Heart right ventricle (tissue), 16 donors: ENCODE measurements around the gene RNASEH2A. TPM values are rescaled to one million over a fixed set of nuclear protein-coding genes. Genes with fewer than 3 reads are reported as not detected.

Experiments
- ATAC-seq, 8 donors: fragments of 200-7000 bp; cut with Tn5 transposase; one replicate each; pipeline ENCODE4 v1.9.1; 2020; ENCODE audit warnings: mild to moderate bottlenecking in 8 of 8, moderate library complexity in 8 of 8, moderate number of reproducible peaks in 1 of 8
- DNase-seq, 2 donors: peaks; one replicate each; pipeline ENCODE4 v3.0.0-alpha.2; 2020
- H3K27ac ChIP-seq, 10 donors: fragments of 200-600 bp; sonication (generic) in 2 of 10; one replicate each; pipeline versions ENCODE4 v1.5.0 to v1.8.0; 2020 to 2022; ENCODE audit warnings: mild to moderate bottlenecking in 3 of 10
- H3K27me3 ChIP-seq, 7 donors: fragments of 200-600 bp; one replicate each; pipeline ENCODE4 v1.8.0; 2021 to 2022; ENCODE audit warnings: mild to moderate bottlenecking in 2 of 7
- H3K36me3 ChIP-seq, 9 donors: fragments of 200-600 bp; sonication (generic) in 1 of 9; one replicate each; pipeline versions ENCODE4 v1.5.0 to v1.8.0; 2020 to 2022; ENCODE audit warnings: mild to moderate bottlenecking in 2 of 9
- H3K4me1 ChIP-seq, 9 donors: fragments of 200-600 bp; sonication (generic) in 1 of 9; one replicate each; pipeline versions ENCODE4 v1.5.0 to v1.8.0; 2020 to 2022; ENCODE audit warnings: mild to moderate bottlenecking in 4 of 9
- H3K4me3 ChIP-seq, 10 donors: fragments of 200-600 bp; sonication (generic) in 2 of 10; one replicate each; pipeline versions ENCODE4 v1.5.0 to v1.8.0; 2020 to 2022; ENCODE audit warnings: mild to moderate bottlenecking in 7 of 10, moderate library complexity in 2 of 10
- H3K9me3 ChIP-seq, 11 donors: fragments of 200-600 bp in 10 of 11; sonication (generic) in 2 of 11; one replicate each; pipeline versions ENCODE4 v1.5.0 to v1.8.0; 2013 to 2022; ENCODE audit warnings: mild to moderate bottlenecking in 2 of 11, control low read depth in 1 of 11, moderate library complexity in 1 of 11
- CTCF ChIP-seq, 9 donors: fragments of 200-600 bp; sonication (generic) in 2 of 9; IDR thresholded peaks; one replicate each; pipeline versions ENCODE4 v1.5.0 to v1.8.0; 2021 to 2022; ENCODE audit warnings: antibody characterized with exemption in 9 of 9, mild to moderate bottlenecking in 5 of 9, moderate library complexity in 1 of 9
- WGBS, 2 donors: extraction: QIAGEN DNeasy Blood & Tissue Kit; methylation state at CpG; one replicate each; pipeline ENCODE4 v1.1.7; 2013; ENCODE audit warnings: inconsistent platforms in 1 of 2; 5-methylcytosine and 5-hydroxymethylcytosine counted together
- intact Hi-C, 10 donors: fragments of 100-400 bp; cut with DNase I; formaldehyde crosslinking; loops; one replicate each; pipeline versions ENCODE4 v1.11.1 to v1.14.2; 2022
- polyA plus RNA-seq, 2 donors: library from polyadenylated mRNA; stranded (reverse); fragments of 200-250 nt; gene quantifications; one replicate each; pipeline ENCODE4 v1.2.3, GENCODE V29; 2013
- total RNA-seq, 10 donors: library from RNA; stranded (reverse); fragmentation: NEBNext Ultra II Directional in 3 of 10; extraction: Animal tissue kit (Norgen Biotek cat#: 25700) in 3 of 10; gene quantifications; one replicate each; pipeline versions ENCODE4 v1.2.1 to v1.2.4, GENCODE V29; 2021 to 2023
- donor health status: Arrhythmogenic right ventricular cardiomyopathy.
- donor health status: ischemic (EF 13 %, LVEDD 7.1; RV severe dilation, severe dysfunction).
- donor health status: healthy with polysubstance abuse.
- donor health status: DM: no; HTN: yes; CAD: no.
- donor health status: DM: no; HTN: no; CAD: no.
- donor health status: ischemic (EF 25% LVEDD 6.9; RV normal size, moderate dysfunction).
- donor health status: ischemic (EF 25% LVEDD 5.7; RV mildly dilated, moderate dysfunction).
- donor health status: healthy.
- donor health status: DM: yes; HTN: yes; CAD: no.
- donor health status: Ischemic cardiomyopathy.
- donor health status: ischemic (EF 35%, LVEDD 5.7; RV mildly dilated, moderate dysfunction).
- donor health status: nonischemic (EF 11% LVEDD 7.7; RV severe dilation, severe dysfunction).
- donor health status: DM: yes; HTN: yes; CAD: no.
- donor health status: PGD.
- donor health status: ischemic (EF 29% LVEDD 5.4; RV normal size, mild dysfunction).
- donor health status: nonischemic (EF 23%, LVEDD 6.1; RV moderate dilation, normal function).

Gene RNASEH2A
- total and polyA plus RNA-seq, 12 donors = 1.9 to 6.9 (median 4.1) TPM

- no peak for TF ChIP-seq CTCF (IDR thresholded peaks at IDR 0.05)
Measured at GRCh38 chr19:12794196-12794941, 12.0 kb upstream of the RNASEH2A start.

GRCh38 chr19:12794971-12795381 lies 11.4 kb upstream of the RNASEH2A start:
- peak overlapping the region in 8 of 10 donors; percentile 32 to 100 (median 99) for H3K27ac ChIP-seq
- 91 to 92% methylated on average over 9 of the region's 9 CpGs for WGBS, 2 donors
- no peak for DNase-seq

More at GRCh38 chr19:12794196-12794941, 12.0 kb upstream of the RNASEH2A start:
- Histone ChIP-seq H3K4me1 (peaks cover 7 to 41% (median 30%) of the 10 kb centered on the region in 9 donors), H3K4me3 (peak overlapping the region in 9 of 10 donors; percentile 70 to 100 (median 88)), H3K36me3 (peaks cover 0 to 37% (median 7%) of the 10 kb centered on the region in 9 donors), H3K27me3 (no peaks in the 10 kb centered on the region), H3K27ac (peak overlapping the region; percentile 94 to 100 (median 99)), H3K9me3 (no peaks in the 10 kb centered on the region)
- intact Hi-C loops = loop anchor here in 5 of 10 donors (2.0 to 10.0 kb wide), 5 partner anchors 16 to 360 kb away; partner anchors contain the start of genes IER2 (in 2 of the 5), STX10 (in 2 of the 5) and TNPO2 (in 1 of the 5)
- 78 to 80% methylated on average over 7 of the region's 7 CpGs for WGBS, 2 donors
- DNase-seq (no peak), ATAC-seq (no peak)

GRCh38 chr19:12796146-12797071 lies 10.0 kb upstream of the RNASEH2A start:
- peak; percentile 88 to 95 (median 93) for TF ChIP-seq CTCF (IDR thresholded peaks at IDR 0.05)
- WGBS, 2 donors = 9 to 11% methylated on average over 18 of the region's 18 CpGs
- peaks cover 0 to 49% (median 15%) of the 10 kb centered on the region in 9 donors for H3K36me3 ChIP-seq
- peak overlapping the region in 2 of 10 donors; percentile 1 to 17 for H3K4me3 ChIP-seq
- intact Hi-C loops = loop anchor here in 8 of 10 donors (1.0 to 10.0 kb wide), 7 partner anchors 19 to 358 kb away; partner anchors contain the start of genes HOOK2 (in 1 of the 8), IER2 (in 1 of the 8) and STX10 (in 1 of the 8)
- peaks cover 0 to 46% (median 35%) of the 10 kb centered on the region in 9 donors for H3K4me1 ChIP-seq
- H3K9me3 ChIP-seq = no peaks in the 10 kb centered on the region
- DNase-seq (peak; percentile 66 to 78), ATAC-seq (peak in 5 of 8 donors; percentile 3 to 35 (median 29))
- peak overlapping the region in 9 of 10 donors; percentile 13 to 100 (median 36) for H3K27ac ChIP-seq
- H3K27me3 ChIP-seq = no peaks in the 10 kb centered on the region

More at GRCh38 chr19:12794971-12795381, 11.4 kb upstream of the RNASEH2A start:
- Histone ChIP-seq H3K4me1 (peaks cover 7 to 41% (median 31%) of the 10 kb centered on the region in 9 donors), H3K27me3 (no peaks in the 10 kb centered on the region), H3K9me3 (no peaks in the 10 kb centered on the region), H3K4me3 (peak overlapping the region in 1 of 10 donors; percentile 100), H3K36me3 (peaks cover 0 to 43% (median 13%) of the 10 kb centered on the region in 9 donors)
- TF ChIP-seq CTCF (IDR thresholded peaks at IDR 0.05) = no peak
- no peak for ATAC-seq
- intact Hi-C loops = loop anchor here in 8 of 10 donors (2.0 to 10.0 kb wide), 7 partner anchors 16 to 360 kb away; partner anchors contain the start of genes IER2 (in 2 of the 8), STX10 (in 2 of the 8) and TNPO2 (in 1 of the 8)
